Measurements from ENCODE around the gene SUMF1.

GRCh38 chr3:4475804-4476203 lies 8.7 kb upstream of the SUMF1 start:
- TF ChIP-seq EZH2 (IDR thresholded peaks at IDR 0.05; ENCODE audit: low read length) (no peak), CTCF (optimal IDR thresholded peaks at IDR 0.05 in 1 of 3, IDR thresholded peaks at IDR 0.05 in 1 of 3, conservative IDR thresholded peaks at IDR 0.05 in 1 of 3; ENCODE audit: extremely low read depth in 1 of 3, insufficient read depth in 2 of 3, low read length in 3 of 3) (no peak)

Data from keratinocyte (primary cell).